ENCODE measurements around the gene DENND2A. TPM values are rescaled to one million over a fixed set of nuclear protein-coding genes. Genes with fewer than 3 reads are reported as not detected.

The DENND2A gene
- total and polyA plus RNA-seq, 8 donors = 9.3 to 47.2 (median 37.6) TPM

DNA sequence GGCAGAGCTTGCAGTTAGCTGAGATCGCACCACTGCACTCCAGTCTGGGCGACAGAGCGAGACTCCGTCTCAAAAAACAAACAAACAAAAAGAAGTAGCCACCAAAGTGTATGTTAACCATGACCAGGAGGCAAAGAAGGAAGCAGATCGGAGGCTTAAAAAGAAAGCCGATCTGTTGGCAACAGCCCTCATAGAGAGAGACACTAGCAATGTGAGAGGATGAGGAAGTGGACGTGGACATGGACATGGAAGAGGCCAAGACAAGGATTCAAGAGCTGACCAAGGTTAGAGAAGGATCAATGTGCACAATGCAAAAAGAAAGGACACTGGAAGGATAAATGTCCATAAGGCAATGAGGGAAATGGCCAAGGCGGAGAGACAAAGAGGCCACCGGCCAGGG lies 17.3 kb upstream of the DENND2A start:
- DNase-seq (no peak), ATAC-seq (no peak)
- no peaks in the 10 kb centered on the region for H3K36me3 ChIP-seq
- no peaks in the 10 kb centered on the region for H3K27me3 ChIP-seq
- H3K27ac ChIP-seq = no peak overlapping the region
- intact Hi-C loops (cut with DNase I) = loop anchor here in 1 of 2 donors (10.0 kb wide), 1 partner anchor 143 kb away; no protein-coding TSS in a partner anchor
- H3K4me3 ChIP-seq = no peak overlapping the region
- no peaks in the 10 kb centered on the region for H3K9me3 ChIP-seq
- H3K4me1 ChIP-seq = peaks cover 0 to 24% of the 10 kb centered on the region in 2 donors
- TF ChIP-seq, protein P1, sequence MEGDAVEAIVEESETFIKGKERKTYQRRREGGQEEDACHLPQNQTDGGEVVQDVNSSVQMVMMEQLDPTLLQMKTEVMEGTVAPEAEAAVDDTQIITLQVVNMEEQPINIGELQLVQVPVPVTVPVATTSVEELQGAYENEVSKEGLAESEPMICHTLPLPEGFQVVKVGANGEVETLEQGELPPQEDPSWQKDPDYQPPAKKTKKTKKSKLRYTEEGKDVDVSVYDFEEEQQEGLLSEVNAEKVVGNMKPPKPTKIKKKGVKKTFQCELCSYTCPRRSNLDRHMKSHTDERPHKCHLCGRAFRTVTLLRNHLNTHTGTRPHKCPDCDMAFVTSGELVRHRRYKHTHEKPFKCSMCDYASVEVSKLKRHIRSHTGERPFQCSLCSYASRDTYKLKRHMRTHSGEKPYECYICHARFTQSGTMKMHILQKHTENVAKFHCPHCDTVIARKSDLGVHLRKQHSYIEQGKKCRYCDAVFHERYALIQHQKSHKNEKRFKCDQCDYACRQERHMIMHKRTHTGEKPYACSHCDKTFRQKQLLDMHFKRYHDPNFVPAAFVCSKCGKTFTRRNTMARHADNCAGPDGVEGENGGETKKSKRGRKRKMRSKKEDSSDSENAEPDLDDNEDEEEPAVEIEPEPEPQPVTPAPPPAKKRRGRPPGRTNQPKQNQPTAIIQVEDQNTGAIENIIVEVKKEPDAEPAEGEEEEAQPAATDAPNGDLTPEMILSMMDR (IDR thresholded peaks at IDR 0.05) = no peak

DNA sequence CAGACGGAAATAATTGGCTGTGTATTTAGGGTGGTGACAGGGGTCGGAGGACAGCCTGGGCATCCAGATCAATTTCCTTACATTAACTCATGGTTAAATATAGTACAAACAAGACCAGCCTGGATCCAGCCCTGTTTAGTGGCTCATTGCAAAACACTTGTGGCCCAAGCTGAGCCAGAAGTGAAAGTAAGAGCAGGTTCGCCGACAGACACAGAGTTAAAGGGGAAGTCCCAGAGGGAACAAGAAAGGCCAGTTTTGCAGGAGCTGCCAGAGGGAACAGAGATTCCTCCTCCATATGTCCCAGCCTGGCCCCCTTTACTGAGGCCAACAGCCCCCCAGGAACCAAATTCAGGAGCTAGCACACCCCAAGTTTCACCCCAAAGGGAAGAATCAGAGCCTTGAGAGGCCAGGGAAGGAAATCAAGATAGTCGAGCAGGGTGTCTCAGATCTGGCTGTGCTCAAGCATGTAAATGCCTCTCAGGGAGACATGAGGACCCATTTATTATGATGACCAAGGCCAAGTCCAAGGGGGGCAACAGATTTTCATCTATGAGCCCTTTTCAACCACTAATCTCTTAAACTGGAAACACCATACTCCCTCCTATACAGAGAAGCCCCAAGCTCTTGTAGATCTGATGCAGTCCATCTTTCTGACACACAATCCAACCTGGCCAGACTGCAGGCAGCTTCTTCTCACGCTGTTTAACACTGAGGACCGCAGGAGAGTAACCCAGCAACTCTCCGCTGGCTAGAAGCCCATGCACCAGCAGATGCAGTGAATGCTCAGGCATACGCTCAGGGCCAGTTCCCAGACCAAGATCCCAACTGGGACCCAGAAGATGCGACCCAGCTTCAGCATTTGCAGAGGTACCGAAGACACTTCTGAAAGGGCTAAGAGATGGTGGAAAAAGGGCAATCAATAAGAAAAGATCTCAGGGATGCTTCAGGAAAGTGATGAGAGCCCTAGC lies 16.2 kb upstream of the DENND2A start:
- Histone ChIP-seq H3K27me3 (no peaks in the 10 kb centered on the region), H3K9me3 (no peaks in the 10 kb centered on the region), H3K4me1 (peaks cover 0 to 24% of the 10 kb centered on the region in 2 donors), H3K36me3 (no peaks in the 10 kb centered on the region), H3K4me3 (peak overlapping the region in 1 of 2 donors; percentile 6), H3K27ac (peak overlapping the region; percentile 41 to 42)
- DNase-seq = peak in 2 of 4 donors; percentile 81 to 86
- TF ChIP-seq, protein P1 (IDR thresholded peaks at IDR 0.05) = no peak
- intact Hi-C loops (cut with DNase I) = loop anchor here in 1 of 2 donors (10.0 kb wide), 1 partner anchor 142 kb away; no protein-coding TSS in a partner anchor
- peak; percentile 93 for ATAC-seq

DNA sequence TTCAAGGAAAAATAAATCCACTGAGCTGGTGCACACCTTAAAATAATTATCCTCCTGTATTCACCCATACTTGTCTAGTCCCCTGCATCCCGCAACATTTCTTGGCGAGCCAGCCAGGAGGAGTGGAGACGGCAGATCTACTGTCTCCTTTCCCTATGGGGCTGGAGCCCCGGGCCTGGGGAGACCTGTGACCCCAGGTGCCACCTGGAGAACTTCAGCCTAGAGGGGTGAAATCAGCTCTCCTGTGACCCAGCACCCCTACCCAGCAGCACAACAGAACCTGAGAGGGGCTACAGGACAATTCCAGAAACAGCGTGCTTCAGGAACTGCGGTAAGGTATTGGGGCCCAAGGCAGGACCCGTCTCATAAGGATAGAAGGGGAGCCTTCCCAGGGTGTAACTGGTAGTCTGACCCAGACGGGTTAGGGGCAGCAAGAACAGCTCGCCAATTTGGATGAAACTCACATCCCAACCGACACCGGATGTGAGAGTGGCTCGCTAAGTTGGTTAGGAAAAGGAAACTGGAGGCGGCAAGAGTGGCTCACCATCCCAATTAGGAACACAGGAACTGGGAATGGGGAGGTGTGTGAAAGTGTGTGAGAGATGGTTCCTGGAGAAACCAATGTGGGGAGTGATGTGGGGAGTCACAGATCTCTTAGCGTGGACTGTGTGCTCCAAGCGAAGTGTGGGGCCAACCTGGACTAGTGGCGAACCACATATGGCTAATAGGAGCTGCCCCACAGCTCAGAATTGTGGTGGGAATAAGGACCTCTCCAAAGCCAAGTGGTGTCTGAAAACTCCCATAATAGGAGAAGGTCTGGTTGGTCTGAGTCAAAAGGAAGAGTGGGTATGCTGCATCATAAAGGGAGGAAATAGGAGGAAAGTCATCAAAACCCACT lies 15.1 kb upstream of the DENND2A start:
- ATAC-seq (peak; percentile 2), DNase-seq (no peak)
- peaks cover 0 to 24% of the 10 kb centered on the region in 2 donors for H3K4me1 ChIP-seq
- intact Hi-C loops (cut with DNase I) = loop anchor here in 1 of 2 donors (10.0 kb wide), 1 partner anchor 141 kb away; no protein-coding TSS in a partner anchor
- H3K27me3 ChIP-seq = no peaks in the 10 kb centered on the region
- TF ChIP-seq, protein P1 (IDR thresholded peaks at IDR 0.05) = no peak
- H3K27ac ChIP-seq = peak overlapping the region; percentile 41 to 42
- H3K36me3 ChIP-seq = no peaks in the 10 kb centered on the region
- peak overlapping the region in 1 of 2 donors; percentile 6 for H3K4me3 ChIP-seq
- no peaks in the 10 kb centered on the region for H3K9me3 ChIP-seq

DNA sequence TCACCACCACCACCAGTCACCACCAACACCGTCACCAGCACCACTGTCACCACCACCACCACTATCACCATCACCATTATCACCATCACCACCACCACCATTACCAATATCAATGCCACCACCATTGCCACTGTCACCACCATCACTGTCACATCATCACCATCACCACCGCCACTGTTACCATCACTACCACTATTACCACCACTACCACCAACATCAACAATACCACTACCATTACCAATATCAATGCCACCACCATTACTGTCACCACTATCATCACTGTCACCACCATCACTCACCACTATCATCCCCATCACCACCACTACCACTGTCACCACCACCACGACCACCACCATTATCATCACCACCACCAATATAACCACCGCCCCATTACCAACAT lies 14.0 kb upstream of the DENND2A start:
- peaks cover 0 to 24% of the 10 kb centered on the region in 2 donors for H3K4me1 ChIP-seq
- ATAC-seq (no peak), DNase-seq (no peak)
- H3K27me3 ChIP-seq = no peaks in the 10 kb centered on the region
- TF ChIP-seq, protein P1 (IDR thresholded peaks at IDR 0.05) = no peak
- intact Hi-C loops (cut with DNase I) = loop anchor here in 1 of 2 donors (10.0 kb wide), 1 partner anchor 140 kb away; no protein-coding TSS in a partner anchor
- no peaks in the 10 kb centered on the region for H3K36me3 ChIP-seq
- H3K27ac ChIP-seq = no peak overlapping the region
- no peaks in the 10 kb centered on the region for H3K9me3 ChIP-seq
- H3K4me3 ChIP-seq = no peak overlapping the region
